ENCODE results near the gene RAMACL. TPM values are rescaled to one million over a fixed set of nuclear protein-coding genes. Genes with fewer than 3 reads are reported as not detected.

RAMACL gene
- total RNA-seq, 1 donor from 2014 or later = not detected

DNA sequence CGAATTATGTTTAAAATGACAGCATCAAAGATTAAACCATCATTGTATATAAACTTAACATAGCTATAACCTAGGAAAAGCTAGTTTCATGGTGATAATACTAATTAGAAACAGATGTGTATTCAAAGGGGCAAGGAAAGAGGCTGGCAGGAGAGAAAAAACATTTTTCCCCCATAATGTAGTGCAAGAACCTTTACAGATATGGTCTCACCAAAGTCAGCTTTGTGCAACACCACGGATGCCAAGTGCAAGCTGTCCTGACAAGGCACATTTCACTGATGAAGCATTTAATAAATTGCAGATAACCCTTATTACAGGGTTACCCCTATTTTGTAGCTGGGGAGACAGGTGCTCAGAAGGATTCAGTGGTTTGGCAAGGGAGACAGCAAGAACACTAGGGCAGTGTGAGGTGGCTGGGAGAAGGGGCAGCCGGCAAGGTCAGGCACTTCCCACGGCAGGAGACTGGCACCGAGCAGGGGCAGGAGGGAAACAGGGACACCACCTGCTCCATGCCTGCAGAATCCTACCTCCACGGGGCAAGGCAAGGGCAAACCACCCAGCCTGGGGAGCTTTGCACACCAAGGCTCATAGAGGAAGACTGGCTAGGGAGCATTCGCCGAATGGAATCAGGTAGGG, 34.1 kb upstream of the RAMACL start:
- intact Hi-C loops (cut with DNase I) = loop anchor here (1.0 to 2.0 kb wide), 2 partner anchors 64 to 156 kb away; no protein-coding TSS in a partner anchor
- H3K36me3 ChIP-seq = peaks cover 0 to 4% of the 10 kb centered on the region in 2 donors
- H3K27me3 ChIP-seq = no peaks in the 10 kb centered on the region
- peaks cover 9 to 28% of the 10 kb centered on the region in 2 donors for H3K4me1 ChIP-seq
- DNase-seq (ENCODE audit: low spot score in 2 of 2) = no peak
- peak overlapping the region; percentile 1 to 7 for H3K4me3 ChIP-seq
- TF ChIP-seq, protein P1, sequence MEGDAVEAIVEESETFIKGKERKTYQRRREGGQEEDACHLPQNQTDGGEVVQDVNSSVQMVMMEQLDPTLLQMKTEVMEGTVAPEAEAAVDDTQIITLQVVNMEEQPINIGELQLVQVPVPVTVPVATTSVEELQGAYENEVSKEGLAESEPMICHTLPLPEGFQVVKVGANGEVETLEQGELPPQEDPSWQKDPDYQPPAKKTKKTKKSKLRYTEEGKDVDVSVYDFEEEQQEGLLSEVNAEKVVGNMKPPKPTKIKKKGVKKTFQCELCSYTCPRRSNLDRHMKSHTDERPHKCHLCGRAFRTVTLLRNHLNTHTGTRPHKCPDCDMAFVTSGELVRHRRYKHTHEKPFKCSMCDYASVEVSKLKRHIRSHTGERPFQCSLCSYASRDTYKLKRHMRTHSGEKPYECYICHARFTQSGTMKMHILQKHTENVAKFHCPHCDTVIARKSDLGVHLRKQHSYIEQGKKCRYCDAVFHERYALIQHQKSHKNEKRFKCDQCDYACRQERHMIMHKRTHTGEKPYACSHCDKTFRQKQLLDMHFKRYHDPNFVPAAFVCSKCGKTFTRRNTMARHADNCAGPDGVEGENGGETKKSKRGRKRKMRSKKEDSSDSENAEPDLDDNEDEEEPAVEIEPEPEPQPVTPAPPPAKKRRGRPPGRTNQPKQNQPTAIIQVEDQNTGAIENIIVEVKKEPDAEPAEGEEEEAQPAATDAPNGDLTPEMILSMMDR (IDR thresholded peaks at IDR 0.05) = no peak
- H3K9me3 ChIP-seq = no peaks in the 10 kb centered on the region
- peak overlapping the region; percentile 46 to 51 for H3K27ac ChIP-seq

DNA sequence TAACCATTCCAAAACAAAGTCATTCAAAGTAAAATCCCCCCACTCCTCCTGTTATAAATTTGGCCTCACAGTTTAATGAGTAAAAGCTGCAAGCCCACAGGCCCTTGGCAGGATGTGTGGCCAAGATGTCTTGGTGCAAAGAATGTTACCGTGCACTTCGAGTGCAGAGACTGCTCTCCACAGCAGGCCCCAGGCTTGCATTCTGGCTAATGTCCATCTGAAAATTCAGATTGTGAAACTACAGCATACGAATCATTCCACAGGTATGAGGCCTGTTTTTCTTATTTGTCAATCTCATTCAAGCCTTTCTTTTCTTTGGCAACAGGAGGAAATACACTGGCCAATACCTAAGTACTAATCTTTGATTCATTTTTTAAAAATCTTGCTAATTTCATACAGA, 33.4 kb upstream of the RAMACL start:
- Histone ChIP-seq H3K36me3 (peaks cover 0 to 4% of the 10 kb centered on the region in 2 donors), H3K9me3 (no peaks in the 10 kb centered on the region), H3K4me1 (peaks cover 9 to 28% of the 10 kb centered on the region in 2 donors), H3K27me3 (no peaks in the 10 kb centered on the region), H3K27ac (peak overlapping the region; percentile 63 to 65), H3K4me3 (peak overlapping the region in 1 of 2 donors; percentile 1)
- peak in 1 of 2 donors; percentile 82 for DNase-seq (ENCODE audit: low spot score in 2 of 2)
- TF ChIP-seq, protein P1 (IDR thresholded peaks at IDR 0.05) = no peak
- intact Hi-C loops (cut with DNase I) = loop anchor here (1.0 to 2.0 kb wide), 2 partner anchors 64 to 155 kb away; no protein-coding TSS in a partner anchor

DNA sequence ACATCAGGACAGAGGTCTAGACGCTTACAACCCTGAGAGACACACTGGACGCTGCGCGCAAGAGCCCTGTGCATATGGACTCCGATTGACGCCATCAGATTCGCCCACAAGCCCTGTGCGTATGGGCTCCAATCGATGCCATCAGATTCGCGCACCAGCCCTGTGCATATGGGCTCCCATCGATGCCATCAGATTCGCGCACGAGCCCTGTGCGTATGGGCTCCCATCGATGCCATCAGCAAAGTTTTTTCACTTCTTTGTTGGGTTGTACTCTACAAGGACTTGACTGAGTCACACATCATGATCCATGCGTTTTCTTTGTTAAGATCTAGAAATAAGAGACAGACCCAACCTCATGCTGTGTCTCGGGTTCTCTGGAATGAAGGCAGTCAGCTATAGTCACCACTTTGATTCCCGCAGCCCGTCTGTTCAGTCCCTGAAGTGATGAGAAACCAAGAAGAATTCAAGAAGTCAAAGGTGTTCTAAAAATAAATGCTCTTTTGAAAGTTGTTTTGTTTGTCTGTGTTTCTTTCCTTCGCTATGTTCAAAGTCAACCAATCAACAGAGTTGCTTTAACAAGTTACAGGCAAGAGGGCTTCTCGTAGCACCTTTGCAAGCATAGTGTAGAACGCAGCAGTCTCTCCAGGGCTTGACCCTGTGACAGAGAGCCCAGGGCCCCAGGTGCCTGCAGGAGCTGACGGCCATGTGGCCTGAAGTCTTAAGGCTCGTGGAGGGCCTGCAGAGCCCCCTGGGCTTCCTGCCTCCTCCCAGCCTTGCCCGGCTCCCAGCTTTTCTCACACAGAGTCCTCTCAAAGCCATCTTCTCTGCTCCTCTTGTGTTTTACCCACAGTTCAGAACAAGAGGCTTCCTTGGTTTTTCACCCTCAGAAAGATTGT, 32.6 kb upstream of the RAMACL start:
- intact Hi-C loops (cut with DNase I) = no loop called here
- Histone ChIP-seq H3K9me3 (no peaks in the 10 kb centered on the region), H3K4me3 (no peak overlapping the region), H3K36me3 (peaks cover 0 to 4% of the 10 kb centered on the region in 2 donors), H3K4me1 (peaks cover 9 to 28% of the 10 kb centered on the region in 2 donors), H3K27ac (peak overlapping the region; percentile 63 to 65), H3K27me3 (no peaks in the 10 kb centered on the region)
- TF ChIP-seq, protein P1 (IDR thresholded peaks at IDR 0.05) = no peak
- no peak for DNase-seq (ENCODE audit: low spot score in 2 of 2)

DNA sequence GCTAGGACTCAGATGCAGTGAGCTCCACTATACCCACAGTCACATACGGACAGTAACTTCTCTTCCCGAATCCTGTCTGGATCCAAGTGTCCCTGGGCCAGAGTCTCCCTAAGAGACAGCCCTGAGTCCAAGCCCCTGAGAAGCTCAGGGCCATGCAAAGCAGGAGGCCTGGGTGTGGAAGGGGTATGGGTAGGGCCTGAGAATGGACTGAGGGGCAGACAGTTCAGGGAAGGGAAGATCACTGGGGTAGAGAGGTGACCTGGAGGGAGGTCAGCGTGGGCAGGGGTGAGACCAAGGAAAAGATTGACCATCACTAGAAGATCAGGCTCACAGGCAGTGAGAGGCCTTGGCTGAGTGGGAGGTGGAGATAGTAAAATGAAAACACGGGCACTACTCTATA, 31.8 kb upstream of the RAMACL start:
- intact Hi-C loops (cut with DNase I) = no loop called here
- Histone ChIP-seq H3K36me3 (peaks cover 0 to 4% of the 10 kb centered on the region in 2 donors), H3K27me3 (no peaks in the 10 kb centered on the region), H3K27ac (peak overlapping the region; percentile 63 to 65), H3K4me3 (no peak overlapping the region), H3K9me3 (no peaks in the 10 kb centered on the region), H3K4me1 (peaks cover 9 to 28% of the 10 kb centered on the region in 2 donors)
- TF ChIP-seq, protein P1 (IDR thresholded peaks at IDR 0.05) = no peak
- DNase-seq (ENCODE audit: low spot score in 2 of 2) = no peak

DNA sequence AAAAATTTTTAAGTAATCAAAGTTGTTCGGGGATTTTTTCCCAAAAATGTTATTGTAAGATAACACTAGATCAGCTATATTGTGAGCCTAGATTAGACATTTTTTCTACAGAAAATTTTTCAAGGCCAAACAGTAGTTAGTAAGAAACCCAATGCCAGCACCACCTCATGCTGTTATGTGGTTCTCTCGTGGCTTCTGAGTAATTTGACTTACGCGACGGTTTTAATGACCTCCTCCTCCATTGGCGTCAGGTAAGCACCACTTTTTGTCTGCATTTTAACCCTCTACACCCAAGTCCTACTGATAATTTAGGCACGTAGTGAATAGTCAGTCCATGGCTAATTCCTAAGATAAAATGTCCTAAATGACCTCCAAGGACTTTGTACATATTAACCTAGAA, 30.9 kb upstream of the RAMACL start:
- Histone ChIP-seq H3K36me3 (peaks cover 0 to 4% of the 10 kb centered on the region in 2 donors), H3K9me3 (no peaks in the 10 kb centered on the region), H3K27ac (no peak overlapping the region), H3K4me3 (no peak overlapping the region), H3K27me3 (no peaks in the 10 kb centered on the region), H3K4me1 (peaks cover 9 to 28% of the 10 kb centered on the region in 2 donors)
- DNase-seq (ENCODE audit: low spot score in 2 of 2) = no peak
- TF ChIP-seq, protein P1 (IDR thresholded peaks at IDR 0.05) = no peak
- intact Hi-C loops (cut with DNase I) = no loop called here
